NB4 (cell line): ENCODE results near the gene NAA10.

Experiments used
- DNase-seq: peaks from one replicate; pipeline ENCODE4 v3.0.0; 2010; ENCODE audit warnings: low read depth
- H3K4me3 ChIP-seq: one replicate; pipeline ENCODE4 v1.5.1; 2011; ENCODE audit warnings: mild to moderate bottlenecking, low read depth, low read length, moderate library complexity
- MAX ChIP-seq: IDR thresholded peaks from 2 replicates; pipeline ENCODE4 v1.6.1; 2011; ENCODE audit warnings: low read depth, low read length
- MYC ChIP-seq: IDR thresholded peaks from 2 replicates; pipeline ENCODE4 v1.6.1; 2011; ENCODE audit warnings: low read depth, low read length
- POLR2A ChIP-seq: IDR thresholded peaks from 2 replicates; pipeline ENCODE4 v1.6.1; 2011; ENCODE audit warnings: mild to moderate bottlenecking; ENCODE audit not compliant: insufficient read length; ENCODE audit errors: extremely low read depth
- TF ChIP-seq, protein P1 (sequence below): IDR thresholded peaks from one replicate; pipeline ENCODE4 v1.5.1; 2012; ENCODE audit warnings: low read depth, low read length

The NAA10 gene

DNA sequence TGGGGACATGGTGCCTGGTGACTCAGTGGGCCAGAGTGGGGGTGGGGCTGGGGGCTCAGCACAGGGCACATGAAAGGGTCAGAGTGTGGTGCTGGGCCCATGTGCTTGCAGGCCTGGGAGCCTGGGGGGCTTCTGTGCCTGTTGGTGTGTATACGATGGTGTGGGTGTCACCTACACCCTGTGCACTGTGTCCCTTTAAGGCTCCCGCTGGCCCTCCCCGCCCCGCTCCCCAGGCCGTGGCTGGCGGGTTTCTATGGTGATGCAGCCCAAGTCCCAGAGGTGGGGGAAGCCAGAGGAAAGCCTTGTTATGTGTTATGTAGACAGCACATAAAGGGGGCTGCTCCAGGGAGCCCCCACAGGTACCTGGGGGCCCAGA lies 54.4 kb downstream of the NAA10 start:
- TF ChIP-seq, protein P1, sequence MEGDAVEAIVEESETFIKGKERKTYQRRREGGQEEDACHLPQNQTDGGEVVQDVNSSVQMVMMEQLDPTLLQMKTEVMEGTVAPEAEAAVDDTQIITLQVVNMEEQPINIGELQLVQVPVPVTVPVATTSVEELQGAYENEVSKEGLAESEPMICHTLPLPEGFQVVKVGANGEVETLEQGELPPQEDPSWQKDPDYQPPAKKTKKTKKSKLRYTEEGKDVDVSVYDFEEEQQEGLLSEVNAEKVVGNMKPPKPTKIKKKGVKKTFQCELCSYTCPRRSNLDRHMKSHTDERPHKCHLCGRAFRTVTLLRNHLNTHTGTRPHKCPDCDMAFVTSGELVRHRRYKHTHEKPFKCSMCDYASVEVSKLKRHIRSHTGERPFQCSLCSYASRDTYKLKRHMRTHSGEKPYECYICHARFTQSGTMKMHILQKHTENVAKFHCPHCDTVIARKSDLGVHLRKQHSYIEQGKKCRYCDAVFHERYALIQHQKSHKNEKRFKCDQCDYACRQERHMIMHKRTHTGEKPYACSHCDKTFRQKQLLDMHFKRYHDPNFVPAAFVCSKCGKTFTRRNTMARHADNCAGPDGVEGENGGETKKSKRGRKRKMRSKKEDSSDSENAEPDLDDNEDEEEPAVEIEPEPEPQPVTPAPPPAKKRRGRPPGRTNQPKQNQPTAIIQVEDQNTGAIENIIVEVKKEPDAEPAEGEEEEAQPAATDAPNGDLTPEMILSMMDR, result no peak
- DNase-seq, result peak; percentile 34
- no peak overlapping the region for H3K4me3 ChIP-seq

DNA sequence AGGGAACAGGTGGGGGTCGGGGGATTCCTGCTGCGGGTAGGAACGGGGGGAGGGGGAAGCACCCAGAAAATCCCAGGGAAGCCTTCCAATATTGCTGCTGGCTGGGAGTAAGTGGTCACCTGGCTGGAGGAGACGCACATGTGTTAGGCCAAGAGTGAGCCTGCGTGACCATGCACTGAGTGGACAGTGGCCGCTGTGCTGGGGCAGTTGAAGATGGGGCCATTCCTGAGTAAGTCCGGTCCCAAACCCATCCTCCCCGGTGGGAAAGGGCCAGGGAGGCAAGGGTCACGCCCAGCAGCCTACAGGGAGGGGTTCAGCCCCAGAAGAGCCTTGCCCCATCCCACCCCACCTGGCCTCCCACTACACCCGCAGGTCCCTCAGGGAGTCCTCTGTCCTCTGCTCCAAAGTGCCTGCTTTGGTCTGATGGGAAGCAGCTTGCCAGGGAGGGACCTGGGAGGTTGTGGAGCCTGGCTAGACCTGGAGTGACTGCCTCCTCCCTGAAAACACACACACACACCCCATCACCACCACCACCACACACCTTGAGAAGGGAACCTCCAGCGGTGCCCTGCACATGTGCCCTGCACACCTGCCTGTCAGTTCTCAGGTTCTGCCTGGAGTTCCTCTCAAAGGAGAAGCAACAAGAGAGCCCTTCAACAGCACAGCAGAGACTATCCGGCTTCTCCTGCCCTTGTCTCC lies 54.9 kb downstream of the NAA10 start:
- no peak overlapping the region for H3K4me3 ChIP-seq
- TF ChIP-seq MYC (no peak), MAX (no peak), POLR2A (no peak)
- TF ChIP-seq, protein P1, result no peak
- no peak for DNase-seq
